GM23338 (cell line): ENCODE measurements around the gene CRADD. TPM values are rescaled to one million over a fixed set of nuclear protein-coding genes. Genes with fewer than 3 reads are reported as not detected.
A peak's percentile ranks its signal among the peaks of the same experiment; 100 is the strongest.

ENCODE experiments used
- ATAC-seq: fragments of 200-7000 bp; cut with Tn5 transposase; 3 replicates; pipeline ENCODE4 v1.9.1; 2020
- DNase-seq: peaks from one replicate; pipeline ENCODE4 v3.0.0-alpha.2; 2015; ENCODE audit warnings: low spot score
- H2AFZ ChIP-seq: fragments of 200-600 bp; sonication (generic); 2 replicates; pipeline ENCODE4 v1.8.0; 2016; ENCODE audit warnings: antibody characterized with exemption, mild to moderate bottlenecking, moderate library complexity
- H3F3A ChIP-seq: fragments of 200-600 bp; sonication (generic); replicated peaks from 2 replicates; pipeline ENCODE4 v1.8.0; 2017; ENCODE audit warnings: antibody characterized with exemption, mixed run types, low read depth
- H3K27ac ChIP-seq: fragments of 200-600 bp; sonication (generic); 2 replicates; pipeline ENCODE4 v1.6.1; 2016; ENCODE audit warnings: low read depth
- H3K27me3 ChIP-seq: fragments of 200-600 bp; sonication (generic); 2 replicates; pipeline ENCODE4 v1.8.0; 2016; ENCODE audit warnings: mild to moderate bottlenecking, mixed run types, moderate library complexity; ENCODE audit not compliant: insufficient read depth
- H3K36me3 ChIP-seq: fragments of 200-600 bp; sonication (generic); 2 replicates; pipeline ENCODE4 v1.8.0; 2016; ENCODE audit warnings: mild to moderate bottlenecking; ENCODE audit not compliant: insufficient read depth
- H3K4me1 ChIP-seq: fragments of 200-600 bp; sonication (generic); 2 replicates; pipeline ENCODE4 v1.8.0; 2016; ENCODE audit warnings: mild to moderate bottlenecking, moderate library complexity; ENCODE audit not compliant: insufficient read depth
- H3K4me2 ChIP-seq: fragments of 200-600 bp; sonication (generic); 2 replicates; pipeline ENCODE4 v1.7.1; 2017; ENCODE audit warnings: mixed run types
- H3K4me3 ChIP-seq: fragments of 200-600 bp; sonication (generic); 2 replicates; pipeline ENCODE4 v1.6.1; 2016; ENCODE audit warnings: mixed run types
- H3K79me2 ChIP-seq: fragments of 200-600 bp; sonication (generic); replicated peaks from 2 replicates; pipeline ENCODE4 v1.8.0; 2017; ENCODE audit warnings: mild to moderate bottlenecking; ENCODE audit not compliant: insufficient read depth
- H3K9me2 ChIP-seq: fragments of 200-600 bp; sonication (generic); 2 replicates; pipeline ENCODE4 v1.8.0; 2017; ENCODE audit not compliant: insufficient read depth
- H4K20me1 ChIP-seq: fragments of 200-600 bp; sonication (generic); replicated peaks from 2 replicates; pipeline ENCODE4 v1.8.0; 2017; ENCODE audit warnings: mild to moderate bottlenecking; ENCODE audit not compliant: insufficient read depth
- H3K27ac Mint-ChIP-seq: 2 replicates; pipeline ENCODE4 v1.8.0; 2020; ENCODE audit warnings: inconsistent platforms, mild to moderate bottlenecking, moderate library complexity, mixed read lengths
- H3K27me3 Mint-ChIP-seq: 3 replicates; pipeline ENCODE4 v1.8.0; 2022; ENCODE audit warnings: low read depth, mild to moderate bottlenecking, moderate library complexity, mixed read lengths, inconsistent platforms; ENCODE audit not compliant: insufficient read depth, poor library complexity
- H3K36me3 Mint-ChIP-seq: 3 replicates; pipeline ENCODE4 v1.8.0; 2021; ENCODE audit warnings: low read depth, mild to moderate bottlenecking, inconsistent platforms, moderate library complexity, mixed read lengths
- H3K4me1 Mint-ChIP-seq: 3 replicates; pipeline ENCODE4 v1.8.0; 2020; ENCODE audit warnings: mild to moderate bottlenecking, inconsistent platforms, mixed read lengths
- H3K4me3 Mint-ChIP-seq: 3 replicates; pipeline ENCODE4 v1.8.0; 2021; ENCODE audit warnings: moderate library complexity, mild to moderate bottlenecking, inconsistent platforms, mixed read lengths
- H3K9me3 Mint-ChIP-seq: 3 replicates; pipeline ENCODE4 v1.8.0; 2020; ENCODE audit warnings: moderate library complexity, mild to moderate bottlenecking, inconsistent platforms, mixed read lengths
- CREB1 ChIP-seq: fragments of 250-450 bp; sonication (Bioruptor Pico); IDR thresholded peaks from 2 replicates; pipeline ENCODE4 v1.5.0; 2020; ENCODE audit warnings: low read depth, mild to moderate bottlenecking, moderate library complexity
- EZH2phosphoT487 ChIP-seq: fragments of 200-600 bp; sonication (generic); IDR thresholded peaks from one replicate; pipeline ENCODE4 v1.8.1; 2018; ENCODE audit warnings: antibody characterized with exemption; ENCODE audit not compliant: unreplicated experiment
- JUNB ChIP-seq: IDR thresholded peaks from one replicate; pipeline ENCODE4 v1.6.1; 2016; ENCODE audit warnings: antibody characterized with exemption; ENCODE audit not compliant: unreplicated experiment
- NANOG ChIP-seq: IDR thresholded peaks from 2 replicates; pipeline ENCODE4 v1.6.1; 2016; ENCODE audit warnings: antibody characterized with exemption, borderline replicate concordance
- POLR2AphosphoS5 ChIP-seq: IDR thresholded peaks from 2 replicates; pipeline ENCODE4 v1.6.1; 2016; ENCODE audit warnings: antibody characterized with exemption, low read depth
- ZNF331 ChIP-seq: fragments of 250-450 bp; sonication (Bioruptor Pico); IDR thresholded peaks from 2 replicates; pipeline ENCODE4 v1.5.0; 2020; ENCODE audit warnings: low read depth, mild to moderate bottlenecking, moderate library complexity
- polyA plus RNA-seq: library from polyadenylated mRNA; unstranded; fragments of >200 nt; fragmentation: Nextera tagmentation; extraction: Ambion mirVana; gene quantifications from 2 replicates; pipeline ENCODE4 v1.2.1, GENCODE V29; 2016
- total RNA-seq: library from RNA; depleted of rRNA; stranded (reverse); fragments of >200 nt; shearing (Covaris generic); gene quantifications from 2 replicates; pipeline ENCODE4 v1.2.3, GENCODE V29; 2014
- TF ChIP-seq, protein P1 (sequence below): IDR thresholded peaks from 2 replicates; pipeline ENCODE4 v1.6.1; 2016; ENCODE audit warnings: antibody characterized with exemption
- TF ChIP-seq, protein P2 (sequence below): IDR thresholded peaks from one replicate; pipeline ENCODE4 v1.6.1; 2018; ENCODE audit warnings: antibody characterized with exemption; ENCODE audit not compliant: unreplicated experiment
- TF ChIP-seq, protein P3 (sequence below): fragments of 250-450 bp; sonication (Bioruptor Pico); IDR thresholded peaks from 2 replicates; pipeline ENCODE4 v1.5.0; 2020; ENCODE audit warnings: mild to moderate bottlenecking, moderate library complexity

CRADD gene
- total and polyA plus RNA-seq, 2 experiments from 2014 or later = 6.3 to 27.9 TPM

DNA sequence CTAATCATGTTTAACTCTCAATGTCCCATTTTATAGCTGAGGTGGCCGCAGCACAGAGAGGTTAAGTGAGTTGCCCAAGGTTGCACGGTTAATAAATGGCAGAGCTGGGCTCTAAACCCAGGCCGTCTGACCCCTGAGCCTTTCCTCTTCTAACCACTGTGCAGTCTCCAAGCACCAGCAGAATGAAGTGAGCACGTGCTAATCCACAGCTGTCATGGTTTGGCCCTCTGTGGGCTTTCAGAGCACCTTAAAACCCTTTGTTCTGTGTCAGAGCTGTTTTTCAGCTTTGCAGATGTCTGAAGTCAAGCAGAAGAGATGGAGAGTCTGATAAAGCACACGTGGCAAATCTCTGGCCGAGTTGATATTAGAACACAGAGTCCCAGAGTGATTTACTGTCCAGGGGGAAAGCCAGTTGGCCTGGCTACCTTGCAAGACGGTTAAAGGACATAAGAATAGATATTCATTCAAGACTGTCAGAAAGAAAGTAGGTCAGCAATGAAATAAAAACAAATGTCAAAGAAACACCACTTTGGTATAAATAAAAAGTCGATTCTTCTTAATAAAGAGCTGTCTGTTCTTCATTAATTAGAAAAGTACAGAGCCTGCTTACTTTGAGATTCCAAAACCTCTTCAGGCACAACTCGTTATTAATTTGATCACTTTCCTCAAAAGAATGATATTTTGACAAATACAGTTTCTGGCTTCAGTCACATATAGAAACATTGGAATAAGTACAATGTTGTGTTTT is 107.3 kb downstream of the CRADD start (continued):
- TF ChIP-seq, protein P1, sequence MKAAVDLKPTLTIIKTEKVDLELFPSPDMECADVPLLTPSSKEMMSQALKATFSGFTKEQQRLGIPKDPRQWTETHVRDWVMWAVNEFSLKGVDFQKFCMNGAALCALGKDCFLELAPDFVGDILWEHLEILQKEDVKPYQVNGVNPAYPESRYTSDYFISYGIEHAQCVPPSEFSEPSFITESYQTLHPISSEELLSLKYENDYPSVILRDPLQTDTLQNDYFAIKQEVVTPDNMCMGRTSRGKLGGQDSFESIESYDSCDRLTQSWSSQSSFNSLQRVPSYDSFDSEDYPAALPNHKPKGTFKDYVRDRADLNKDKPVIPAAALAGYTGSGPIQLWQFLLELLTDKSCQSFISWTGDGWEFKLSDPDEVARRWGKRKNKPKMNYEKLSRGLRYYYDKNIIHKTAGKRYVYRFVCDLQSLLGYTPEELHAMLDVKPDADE = no peak
- TF ChIP-seq POLR2AphosphoS5 (no peak), EZH2phosphoT487 (no peak), ZNF331 (CRISPR knock-in tag) (no peak), CREB1 (CRISPR knock-in tag) (no peak), JUNB (no peak)
- TF ChIP-seq, protein P2, sequence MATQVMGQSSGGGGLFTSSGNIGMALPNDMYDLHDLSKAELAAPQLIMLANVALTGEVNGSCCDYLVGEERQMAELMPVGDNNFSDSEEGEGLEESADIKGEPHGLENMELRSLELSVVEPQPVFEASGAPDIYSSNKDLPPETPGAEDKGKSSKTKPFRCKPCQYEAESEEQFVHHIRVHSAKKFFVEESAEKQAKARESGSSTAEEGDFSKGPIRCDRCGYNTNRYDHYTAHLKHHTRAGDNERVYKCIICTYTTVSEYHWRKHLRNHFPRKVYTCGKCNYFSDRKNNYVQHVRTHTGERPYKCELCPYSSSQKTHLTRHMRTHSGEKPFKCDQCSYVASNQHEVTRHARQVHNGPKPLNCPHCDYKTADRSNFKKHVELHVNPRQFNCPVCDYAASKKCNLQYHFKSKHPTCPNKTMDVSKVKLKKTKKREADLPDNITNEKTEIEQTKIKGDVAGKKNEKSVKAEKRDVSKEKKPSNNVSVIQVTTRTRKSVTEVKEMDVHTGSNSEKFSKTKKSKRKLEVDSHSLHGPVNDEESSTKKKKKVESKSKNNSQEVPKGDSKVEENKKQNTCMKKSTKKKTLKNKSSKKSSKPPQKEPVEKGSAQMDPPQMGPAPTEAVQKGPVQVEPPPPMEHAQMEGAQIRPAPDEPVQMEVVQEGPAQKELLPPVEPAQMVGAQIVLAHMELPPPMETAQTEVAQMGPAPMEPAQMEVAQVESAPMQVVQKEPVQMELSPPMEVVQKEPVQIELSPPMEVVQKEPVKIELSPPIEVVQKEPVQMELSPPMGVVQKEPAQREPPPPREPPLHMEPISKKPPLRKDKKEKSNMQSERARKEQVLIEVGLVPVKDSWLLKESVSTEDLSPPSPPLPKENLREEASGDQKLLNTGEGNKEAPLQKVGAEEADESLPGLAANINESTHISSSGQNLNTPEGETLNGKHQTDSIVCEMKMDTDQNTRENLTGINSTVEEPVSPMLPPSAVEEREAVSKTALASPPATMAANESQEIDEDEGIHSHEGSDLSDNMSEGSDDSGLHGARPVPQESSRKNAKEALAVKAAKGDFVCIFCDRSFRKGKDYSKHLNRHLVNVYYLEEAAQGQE = no peak

DNA sequence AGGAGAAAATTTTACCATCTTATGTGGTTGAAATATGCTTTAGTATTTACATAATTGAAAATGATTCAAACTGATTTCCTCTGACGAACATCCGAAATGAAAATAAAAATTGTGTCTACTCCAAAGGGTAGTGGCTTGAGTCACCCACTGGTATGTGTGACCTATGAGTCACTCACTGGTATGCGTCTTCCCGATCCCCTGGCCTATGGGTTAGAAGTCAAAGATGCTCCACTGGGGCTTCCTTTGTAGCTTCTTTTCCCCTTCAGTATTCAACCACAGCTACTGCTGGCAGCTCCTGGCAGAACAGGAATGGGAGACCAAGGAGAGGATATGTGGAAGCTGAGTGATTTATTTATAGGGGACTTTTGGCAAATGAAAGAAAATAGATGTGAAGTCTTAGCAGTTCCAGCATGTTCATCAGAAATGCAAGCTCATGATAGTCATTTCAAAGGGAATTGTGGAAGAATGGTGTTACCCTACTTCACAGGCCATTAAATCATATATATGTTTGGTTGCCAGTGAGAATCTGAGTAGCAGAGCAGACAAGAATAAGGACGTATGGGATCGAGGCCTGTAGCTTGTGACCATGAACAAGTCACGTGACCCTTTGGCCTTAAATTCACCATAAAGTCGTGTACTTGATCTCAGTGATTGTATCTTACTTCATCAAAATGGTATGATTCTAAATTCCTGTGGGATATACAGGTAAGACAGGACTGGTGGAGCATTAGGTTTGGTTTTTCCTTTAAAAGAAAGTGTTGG is 108.3 kb downstream of the CRADD start:
- H3K4me2 ChIP-seq = no peak overlapping the region
- H3K27me3 ChIP-seq = no peaks in the 10 kb centered on the region
- peaks cover 8% of the 10 kb centered on the region; the same call in 1 of the 2 replicates for H3K4me1 ChIP-seq
- peak; percentile 54 for DNase-seq
- Mint-ChIP-seq H3K9me3 (no peaks in the 10 kb centered on the region), H3K36me3 (no peaks in the 10 kb centered on the region), H3K4me1 (peaks cover 21% of the 10 kb centered on the region), H3K27ac (no peak overlapping the region), H3K27me3 (no peaks in the 10 kb centered on the region), H3K4me3 (no peak overlapping the region)
- H2AFZ ChIP-seq = no peak overlapping the region
- ATAC-seq = peak; percentile 88
- no peak overlapping the region for H3K27ac ChIP-seq
- no peaks in the 10 kb centered on the region for H3K9me2 ChIP-seq
- H3K36me3 ChIP-seq = no peaks in the 10 kb centered on the region
- H3K4me3 ChIP-seq = no peak overlapping the region
- H3K79me2 ChIP-seq = no peaks in the 10 kb centered on the region
- no peaks in the 10 kb centered on the region for H4K20me1 ChIP-seq
- H3F3A ChIP-seq = no peaks in the 10 kb centered on the region
- TF ChIP-seq, protein P3, sequence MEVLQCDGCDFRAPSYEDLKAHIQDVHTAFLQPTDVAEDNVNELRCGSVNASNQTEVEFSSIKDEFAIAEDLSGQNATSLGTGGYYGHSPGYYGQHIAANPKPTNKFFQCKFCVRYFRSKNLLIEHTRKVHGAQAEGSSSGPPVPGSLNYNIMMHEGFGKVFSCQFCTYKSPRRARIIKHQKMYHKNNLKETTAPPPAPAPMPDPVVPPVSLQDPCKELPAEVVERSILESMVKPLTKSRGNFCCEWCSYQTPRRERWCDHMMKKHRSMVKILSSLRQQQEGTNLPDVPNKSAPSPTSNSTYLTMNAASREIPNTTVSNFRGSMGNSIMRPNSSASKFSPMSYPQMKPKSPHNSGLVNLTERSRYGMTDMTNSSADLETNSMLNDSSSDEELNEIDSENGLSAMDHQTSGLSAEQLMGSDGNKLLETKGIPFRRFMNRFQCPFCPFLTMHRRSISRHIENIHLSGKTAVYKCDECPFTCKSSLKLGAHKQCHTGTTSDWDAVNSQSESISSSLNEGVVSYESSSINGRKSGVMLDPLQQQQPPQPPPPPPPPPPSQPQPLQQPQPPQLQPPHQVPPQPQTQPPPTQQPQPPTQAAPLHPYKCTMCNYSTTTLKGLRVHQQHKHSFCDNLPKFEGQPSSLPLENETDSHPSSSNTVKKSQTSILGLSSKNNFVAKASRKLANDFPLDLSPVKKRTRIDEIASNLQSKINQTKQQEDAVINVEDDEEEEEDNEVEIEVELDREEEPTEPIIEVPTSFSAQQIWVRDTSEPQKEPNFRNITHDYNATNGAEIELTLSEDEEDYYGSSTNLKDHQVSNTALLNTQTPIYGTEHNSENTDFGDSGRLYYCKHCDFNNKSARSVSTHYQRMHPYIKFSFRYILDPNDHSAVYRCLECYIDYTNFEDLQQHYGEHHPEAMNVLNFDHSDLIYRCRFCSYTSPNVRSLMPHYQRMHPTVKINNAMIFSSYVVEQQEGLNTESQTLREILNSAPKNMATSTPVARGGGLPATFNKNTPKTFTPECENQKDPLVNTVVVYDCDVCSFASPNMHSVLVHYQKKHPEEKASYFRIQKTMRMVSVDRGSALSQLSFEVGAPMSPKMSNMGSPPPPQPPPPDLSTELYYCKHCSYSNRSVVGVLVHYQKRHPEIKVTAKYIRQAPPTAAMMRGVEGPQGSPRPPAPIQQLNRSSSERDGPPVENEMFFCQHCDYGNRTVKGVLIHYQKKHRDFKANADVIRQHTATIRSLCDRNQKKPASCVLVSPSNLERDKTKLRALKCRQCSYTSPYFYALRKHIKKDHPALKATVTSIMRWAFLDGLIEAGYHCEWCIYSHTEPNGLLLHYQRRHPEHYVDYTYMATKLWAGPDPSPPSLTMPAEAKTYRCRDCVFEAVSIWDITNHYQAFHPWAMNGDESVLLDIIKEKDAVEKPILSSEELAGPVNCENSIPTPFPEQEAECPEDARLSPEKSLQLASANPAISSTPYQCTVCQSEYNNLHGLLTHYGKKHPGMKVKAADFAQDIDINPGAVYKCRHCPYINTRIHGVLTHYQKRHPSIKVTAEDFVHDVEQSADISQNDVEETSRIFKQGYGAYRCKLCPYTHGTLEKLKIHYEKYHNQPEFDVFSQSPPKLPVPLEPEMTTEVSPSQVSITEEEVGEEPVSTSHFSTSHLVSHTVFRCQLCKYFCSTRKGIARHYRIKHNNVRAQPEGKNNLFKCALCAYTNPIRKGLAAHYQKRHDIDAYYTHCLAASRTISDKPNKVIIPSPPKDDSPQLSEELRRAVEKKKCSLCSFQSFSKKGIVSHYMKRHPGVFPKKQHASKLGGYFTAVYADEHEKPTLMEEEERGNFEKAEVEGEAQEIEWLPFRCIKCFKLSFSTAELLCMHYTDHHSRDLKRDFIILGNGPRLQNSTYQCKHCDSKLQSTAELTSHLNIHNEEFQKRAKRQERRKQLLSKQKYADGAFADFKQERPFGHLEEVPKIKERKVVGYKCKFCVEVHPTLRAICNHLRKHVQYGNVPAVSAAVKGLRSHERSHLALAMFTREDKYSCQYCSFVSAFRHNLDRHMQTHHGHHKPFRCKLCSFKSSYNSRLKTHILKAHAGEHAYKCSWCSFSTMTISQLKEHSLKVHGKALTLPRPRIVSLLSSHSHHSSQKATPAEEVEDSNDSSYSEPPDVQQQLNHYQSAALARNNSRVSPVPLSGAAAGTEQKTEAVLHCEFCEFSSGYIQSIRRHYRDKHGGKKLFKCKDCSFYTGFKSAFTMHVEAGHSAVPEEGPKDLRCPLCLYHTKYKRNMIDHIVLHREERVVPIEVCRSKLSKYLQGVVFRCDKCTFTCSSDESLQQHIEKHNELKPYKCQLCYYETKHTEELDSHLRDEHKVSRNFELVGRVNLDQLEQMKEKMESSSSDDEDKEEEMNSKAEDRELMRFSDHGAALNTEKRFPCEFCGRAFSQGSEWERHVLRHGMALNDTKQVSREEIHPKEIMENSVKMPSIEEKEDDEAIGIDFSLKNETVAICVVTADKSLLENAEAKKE (CRISPR knock-in tag) = no peak
- no peak for TF ChIP-seq POLR2AphosphoS5
- TF ChIP-seq, protein P1 = no peak
- no peak for TF ChIP-seq CREB1 (CRISPR knock-in tag)
- no peak for TF ChIP-seq NANOG
- no peak for TF ChIP-seq JUNB
